Muscle of back (tissue), 11 donors: ENCODE data around the gene ZFYVE28. TPM values are rescaled to one million over a fixed set of nuclear protein-coding genes. Genes with fewer than 3 reads are reported as not detected.

ENCODE experiments used
- DNase-seq, 3 donors: peaks; one replicate each; pipeline versions ENCODE4 v3.0.0 to v3.0.0-alpha.2; 2013
- polyA plus RNA-seq, 10 donors: library from polyadenylated mRNA; unstranded; fragments of 120-200 nt; gene quantifications; one replicate each; pipeline ENCODE4 v1.2.1, GENCODE V29; 2013; ENCODE audit not compliant: insufficient read length in 10 of 10

The ZFYVE28 gene
- polyA plus RNA-seq, 10 donors, result 0.67 to 3.4 (median 1.7) TPM

DNA sequence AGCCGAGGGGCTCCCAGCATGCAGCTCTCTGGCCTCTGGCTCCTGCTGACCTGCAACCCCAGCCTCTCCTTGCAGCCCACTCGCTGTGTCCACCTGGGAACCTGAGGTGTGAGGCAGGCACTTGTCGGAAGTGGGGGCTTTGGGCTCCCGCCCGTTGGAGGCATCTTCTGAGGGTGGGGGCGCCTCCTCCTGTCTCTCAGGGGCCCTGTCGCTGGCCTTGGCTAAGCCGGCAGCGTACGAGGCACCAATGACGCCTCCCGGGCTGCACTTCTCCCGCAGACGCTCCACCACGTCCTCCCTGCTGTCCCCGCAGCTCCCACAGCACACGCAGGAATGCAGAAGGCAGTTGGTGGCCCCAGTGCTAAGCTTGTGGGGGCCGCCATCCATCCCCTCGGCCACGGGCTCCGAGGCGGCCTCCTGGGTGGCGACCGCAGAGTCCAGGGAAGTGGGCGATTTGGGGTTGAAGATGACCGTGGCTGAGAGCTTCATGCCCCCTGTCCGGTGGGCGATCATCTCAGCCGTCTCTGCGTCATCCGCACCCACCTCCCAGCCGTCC lies 114.0 kb downstream of the ZFYVE28 start:
- no peak for DNase-seq

DNA sequence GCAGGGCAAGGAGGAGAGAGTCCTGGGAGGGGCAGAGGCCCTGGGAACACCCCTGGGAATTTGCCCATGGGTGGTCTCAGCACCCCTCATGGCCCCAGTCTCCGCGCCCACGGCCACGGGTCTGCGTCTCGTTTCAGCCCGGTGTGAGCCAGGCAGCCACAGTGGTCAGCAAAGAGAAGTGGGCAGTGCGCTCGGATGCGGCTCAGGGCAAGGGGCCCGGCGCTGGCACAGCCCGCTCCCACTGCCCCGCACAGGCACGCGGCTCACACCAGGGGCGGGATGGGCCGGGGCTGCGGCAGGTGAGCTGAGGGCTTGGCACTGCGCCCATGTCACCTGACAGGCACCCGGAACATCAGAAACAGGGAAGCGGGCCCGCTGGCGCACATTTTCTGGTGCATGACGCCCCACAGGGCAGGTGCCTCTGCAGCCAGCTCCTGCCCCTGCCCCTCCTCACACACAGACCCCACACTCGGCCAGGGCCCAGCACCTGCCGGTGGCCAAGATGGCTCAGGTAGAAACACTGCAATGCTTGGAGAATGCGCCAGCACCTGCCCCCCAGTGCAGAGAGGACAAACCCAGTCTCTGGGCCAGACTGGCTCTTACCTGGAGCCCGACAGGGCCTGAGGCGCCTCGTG lies 114.6 kb downstream of the ZFYVE28 start:
- DNase-seq, result no peak

DNA sequence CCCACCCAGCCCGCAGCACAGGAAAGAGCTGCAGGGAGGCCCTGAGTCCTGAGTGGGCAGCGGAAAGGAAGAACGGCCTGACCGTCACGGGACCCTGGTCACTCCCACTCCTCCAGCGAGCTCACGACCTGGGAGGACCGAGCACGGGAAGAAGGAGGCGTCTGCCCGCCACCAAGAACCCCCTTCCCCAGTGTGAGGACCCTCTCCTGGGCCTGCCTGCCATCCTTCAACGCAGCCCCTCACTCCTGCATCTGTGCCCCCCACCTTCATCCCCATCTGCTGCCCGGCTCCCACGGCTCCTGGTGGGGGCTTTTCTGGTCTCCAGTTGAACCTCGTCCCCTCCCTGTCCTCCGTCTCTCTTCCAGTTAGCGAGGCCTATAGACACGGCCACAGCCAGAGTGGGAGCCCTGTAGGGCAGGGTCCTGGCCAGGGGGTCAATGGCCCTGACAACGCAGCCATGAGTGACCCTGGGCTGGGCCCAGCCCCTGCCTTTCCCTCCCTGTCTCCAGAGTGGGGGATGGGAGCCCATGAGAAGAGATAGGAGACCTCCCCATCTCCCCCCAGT lies 115.2 kb downstream of the ZFYVE28 start:
- DNase-seq, result no peak

DNA sequence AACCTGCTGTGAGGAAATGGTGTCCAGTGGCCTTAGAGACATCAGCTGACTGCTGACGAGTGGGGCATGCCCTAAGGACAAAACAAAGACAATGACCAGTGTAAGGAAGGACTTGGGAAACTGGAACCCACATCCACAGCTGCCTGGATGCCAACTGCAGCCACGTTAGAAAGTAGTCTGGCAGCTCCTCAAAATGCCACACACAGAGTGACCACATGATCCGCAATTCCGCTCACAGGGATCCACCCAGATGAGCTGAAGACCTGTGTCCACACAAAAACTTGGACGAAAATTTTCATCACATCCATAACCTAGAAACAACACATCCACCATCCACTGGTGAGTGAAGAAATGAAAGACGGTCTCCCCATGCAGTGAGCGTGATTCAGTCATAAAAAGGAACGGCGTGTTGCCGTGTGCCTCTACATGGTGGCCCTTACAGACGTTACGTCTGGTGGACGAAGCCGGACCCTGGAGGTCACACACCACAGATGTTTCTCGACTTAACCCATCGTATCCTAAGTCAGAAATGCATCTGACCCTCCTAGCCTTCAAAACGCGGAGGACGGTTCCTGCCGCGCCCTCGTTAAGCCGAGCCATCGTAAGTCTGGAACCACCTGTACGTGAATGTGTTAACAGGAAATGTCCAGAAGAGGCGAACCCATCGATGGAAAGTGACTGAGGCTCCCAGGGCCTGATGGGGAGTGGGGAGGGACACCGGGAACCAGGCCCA lies 115.9 kb downstream of the ZFYVE28 start:
- no peak for DNase-seq

DNA sequence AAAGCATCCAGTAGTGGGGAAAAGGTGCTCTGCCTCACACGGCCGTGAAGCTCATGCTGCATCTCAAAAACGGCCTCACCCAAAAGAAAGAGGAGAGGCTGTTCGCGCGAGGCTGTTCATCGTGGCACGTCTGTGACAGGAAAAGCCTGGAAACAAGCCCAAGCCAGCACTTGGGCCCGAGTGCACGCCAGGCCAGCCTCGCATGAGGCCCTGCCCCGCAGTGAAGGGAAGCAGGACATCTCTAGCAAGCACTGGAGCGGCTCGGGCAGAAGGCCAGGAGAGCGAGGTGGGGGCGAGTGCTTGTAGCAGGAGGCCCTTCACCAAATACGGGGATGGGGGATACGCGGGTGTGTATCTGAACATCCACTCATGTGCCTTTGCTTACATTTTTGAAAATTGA lies 116.6 kb downstream of the ZFYVE28 start:
- no peak for DNase-seq

- no peak for DNase-seq
Observed at GRCh38 chr4:2301225-2301642, 117.2 kb downstream of the ZFYVE28 start.

GRCh38 chr4:2300431-2301224 lies 117.8 kb downstream of the ZFYVE28 start:
- DNase-seq, result no peak

- DNase-seq, result no peak
Observed at GRCh38 chr4:2299794-2300193, 118.7 kb downstream of the ZFYVE28 start.

- DNase-seq, result no peak
Observed at GRCh38 chr4:2298532-2298991, 119.9 kb downstream of the ZFYVE28 start.

- no peak for DNase-seq
Observed at GRCh38 chr4:2297606-2298531, 120.6 kb downstream of the ZFYVE28 start.

DNA sequence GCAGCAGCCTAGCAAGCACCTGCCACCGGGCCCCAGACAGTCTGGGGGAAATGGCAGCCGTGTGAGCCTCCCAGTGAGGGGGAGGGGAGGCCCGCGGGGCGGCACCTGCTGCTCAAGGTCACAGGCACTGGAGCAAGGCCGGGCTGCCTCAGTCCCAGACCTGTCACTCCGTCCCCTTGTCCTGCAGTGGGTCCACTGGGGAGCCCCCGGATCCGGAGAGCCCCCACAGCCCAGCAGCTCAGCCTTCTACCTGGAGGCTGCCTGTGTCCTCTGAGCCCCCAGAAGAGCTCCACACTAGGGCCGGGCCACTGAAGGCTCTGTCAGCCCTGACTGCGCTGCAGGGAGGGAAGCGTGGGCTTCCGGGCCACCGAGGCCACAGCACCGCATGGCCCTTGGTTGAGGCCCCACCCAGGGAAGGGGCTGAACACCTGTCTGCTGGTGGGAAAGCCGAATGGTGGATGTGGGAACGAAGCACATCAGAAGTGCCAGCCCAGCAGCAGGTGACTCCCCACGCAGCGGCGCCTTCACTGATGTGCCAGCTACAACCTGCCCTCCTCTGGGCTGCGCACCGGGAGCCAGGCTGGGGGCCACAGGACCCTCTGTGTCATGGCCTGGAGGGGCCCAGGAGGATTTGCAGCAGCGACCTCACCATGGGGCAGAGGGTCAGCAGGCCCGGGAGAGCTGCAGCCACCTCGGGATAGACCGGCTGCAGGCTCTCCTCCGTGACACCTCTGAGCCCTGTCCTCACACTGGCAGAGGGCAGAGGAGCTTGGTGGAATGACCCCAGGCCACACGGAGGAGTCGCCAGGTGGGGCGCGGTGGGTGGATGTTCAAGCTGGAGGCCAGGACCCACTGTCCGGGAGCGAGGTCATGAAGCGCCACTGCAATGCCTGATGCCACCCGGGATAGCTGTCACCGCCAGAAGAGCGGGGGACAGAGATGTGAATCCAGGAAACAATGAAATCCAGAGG lies 121.5 kb downstream of the ZFYVE28 start:
- no peak for DNase-seq

DNA sequence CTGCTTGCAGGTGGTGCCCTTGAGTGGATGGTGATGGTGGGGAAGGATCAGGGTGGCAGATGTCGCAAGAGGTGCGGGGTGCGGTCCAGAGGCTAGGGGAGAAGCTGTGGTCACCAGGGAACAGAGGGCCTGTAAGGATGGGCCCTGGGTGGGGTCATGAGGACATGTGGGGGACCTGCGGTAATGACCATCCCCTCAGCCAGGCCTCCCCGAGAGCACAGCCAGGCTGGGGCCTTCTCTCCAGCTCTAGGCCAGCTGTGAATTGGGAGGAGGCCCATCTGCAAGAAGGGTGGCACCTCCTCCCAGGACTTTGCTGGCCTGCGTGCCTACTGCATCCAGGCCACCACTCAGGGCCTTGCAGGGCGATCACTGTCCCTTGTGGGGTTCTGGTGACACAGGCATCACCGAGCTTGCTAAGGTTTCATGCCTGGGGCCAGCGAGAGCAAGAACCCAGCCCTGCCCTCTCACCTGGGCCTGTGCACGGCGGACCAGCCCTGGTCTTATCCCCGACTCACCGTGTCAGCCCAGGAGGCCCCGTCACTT lies 122.5 kb downstream of the ZFYVE28 start:
- DNase-seq, result no peak

- DNase-seq, result no peak
Observed at GRCh38 chr4:2295500-2295899, 122.9 kb downstream of the ZFYVE28 start.

- peak in 2 of 3 donors; percentile 41 to 57 for DNase-seq
Observed at GRCh38 chr4:2292646-2293108, 125.8 kb downstream of the ZFYVE28 start.

DNA sequence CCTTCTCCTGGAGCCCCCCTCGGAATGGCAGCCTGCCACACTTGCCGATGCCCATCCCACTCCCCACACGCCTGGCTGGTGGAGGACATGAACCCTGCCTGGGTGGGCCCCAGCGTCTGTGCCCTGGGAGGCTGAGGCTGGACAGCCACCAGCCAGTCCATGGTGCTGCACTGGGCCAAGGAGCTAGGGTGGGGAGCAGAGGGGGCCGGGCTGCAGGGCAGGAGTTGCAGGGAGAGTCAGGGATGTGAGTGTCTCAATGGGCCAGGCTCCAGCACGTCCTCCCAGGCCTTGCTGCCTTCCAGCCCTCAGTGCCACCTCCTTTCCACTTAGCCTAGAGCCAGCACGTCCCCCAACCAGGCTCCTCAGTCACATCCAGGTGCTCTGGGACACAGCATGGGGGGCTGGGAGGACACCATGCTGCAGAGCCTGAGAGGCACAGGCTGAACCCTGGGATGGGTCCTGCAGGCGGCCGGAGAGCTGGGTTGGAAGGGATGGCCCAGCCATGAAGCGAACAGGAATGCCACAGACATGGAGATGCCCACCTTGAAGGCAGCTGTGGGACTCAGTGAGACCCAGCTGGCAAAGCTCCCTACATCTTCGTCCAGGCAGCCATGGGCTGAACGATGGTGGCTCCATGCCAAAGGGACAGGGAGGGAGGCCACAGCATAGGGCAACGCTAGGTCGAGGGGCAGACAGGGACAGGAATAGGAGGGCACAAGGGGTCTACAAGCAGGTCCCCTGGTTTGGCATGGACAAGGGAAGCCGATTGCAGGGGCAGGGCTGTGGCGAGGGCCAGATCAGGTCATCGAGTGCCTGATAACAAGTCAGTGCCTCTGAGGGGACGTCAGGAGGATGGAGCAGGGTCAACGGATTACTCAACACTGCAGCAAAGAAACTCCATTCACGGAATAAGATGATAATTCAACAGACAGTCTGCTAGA lies 126.5 kb downstream of the ZFYVE28 start:
- no peak for DNase-seq

DNA sequence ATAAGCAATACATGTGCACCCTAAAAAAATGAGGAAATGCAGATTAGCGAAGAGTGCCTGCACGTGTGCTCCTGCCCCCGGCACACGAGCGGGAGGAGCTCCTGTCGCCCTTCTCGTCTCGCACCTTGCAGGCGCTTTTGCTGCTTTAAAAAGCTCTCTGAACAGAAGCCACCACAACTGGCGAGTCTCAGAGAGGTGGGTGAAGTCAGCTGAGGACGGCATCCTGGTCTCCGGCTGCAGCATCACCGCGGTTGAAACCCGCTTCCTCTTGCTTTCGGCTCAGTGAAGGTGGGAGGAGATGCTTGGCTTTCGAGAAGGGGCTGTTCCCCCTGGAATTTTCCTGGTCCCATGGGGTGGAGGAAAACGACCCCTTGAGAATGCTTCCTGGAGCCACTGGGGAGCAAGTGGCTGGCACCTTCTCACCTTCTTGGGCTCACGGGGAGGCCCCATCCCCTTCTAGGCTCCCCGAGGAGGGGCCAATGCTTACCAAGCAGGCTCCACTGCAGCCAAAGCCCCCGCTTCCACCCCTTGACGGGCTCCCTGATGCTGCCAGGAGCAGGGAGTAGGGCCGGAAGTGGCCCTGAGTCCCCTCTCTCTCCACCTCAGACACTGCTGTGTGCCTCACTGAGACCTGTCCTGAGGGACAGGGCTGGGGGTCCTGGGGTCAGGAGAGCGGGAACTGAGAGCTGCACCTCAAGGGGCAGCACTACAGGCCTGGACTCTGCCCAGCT lies 127.3 kb downstream of the ZFYVE28 start:
- DNase-seq, result no peak

DNA sequence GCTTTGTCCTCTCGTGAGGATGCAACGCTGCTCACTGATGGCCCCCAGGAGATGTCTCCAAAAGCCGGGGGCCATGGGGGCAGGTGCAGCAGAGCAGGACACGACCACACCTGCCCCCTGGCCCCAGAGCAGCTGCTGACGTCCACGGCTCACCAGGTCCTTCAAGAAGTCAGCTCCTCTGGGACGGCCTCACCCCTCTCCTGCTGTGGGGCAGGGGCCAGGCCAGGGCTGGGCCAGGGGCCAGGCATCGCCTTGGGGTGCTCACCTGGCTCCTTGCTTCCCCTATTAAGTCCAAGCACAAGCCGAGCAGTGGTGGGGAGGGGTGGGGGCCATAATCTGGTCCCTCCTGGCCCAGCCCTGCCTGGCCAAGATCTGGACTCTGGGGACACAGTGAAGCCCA lies 128.0 kb downstream of the ZFYVE28 start:
- DNase-seq, result no peak
